GM12892 (cell line): ENCODE results near the gene BRINP2.

ENCODE experiments used
- DNase-seq: peaks from one replicate; pipeline ENCODE4 v3.0.0; 2011; ENCODE audit not compliant: insufficient read length
- FAIRE-seq: peaks from 2 replicates; lab custom pipeline; 2011; peaks lifted over from hg19 to GRCh38; lab: Jason Lieb, UNC
- POLR2A ChIP-seq: IDR thresholded peaks from 2 replicates; pipeline ENCODE4 v1.6.1; 2011; ENCODE audit warnings: low read depth, low read length, control low read depth
- POLR2AphosphoS5 ChIP-seq: IDR thresholded peaks from 2 replicates; pipeline ENCODE4 v1.6.1; 2011; ENCODE audit warnings: low read depth, low read length, control low read depth
- TAF1 ChIP-seq: IDR thresholded peaks from 2 replicates; pipeline ENCODE4 v1.6.1; 2011; ENCODE audit warnings: low read depth, mild to moderate bottlenecking, control low read depth, low read length, borderline replicate concordance

The BRINP2 gene

GRCh38 chr1:177135250-177135649, 35.5 kb upstream of the BRINP2 start:
- DNase-seq (no peak), FAIRE-seq (no peak)
- TF ChIP-seq POLR2AphosphoS5 (no peak), POLR2A (no peak), TAF1 (no peak)

DNA sequence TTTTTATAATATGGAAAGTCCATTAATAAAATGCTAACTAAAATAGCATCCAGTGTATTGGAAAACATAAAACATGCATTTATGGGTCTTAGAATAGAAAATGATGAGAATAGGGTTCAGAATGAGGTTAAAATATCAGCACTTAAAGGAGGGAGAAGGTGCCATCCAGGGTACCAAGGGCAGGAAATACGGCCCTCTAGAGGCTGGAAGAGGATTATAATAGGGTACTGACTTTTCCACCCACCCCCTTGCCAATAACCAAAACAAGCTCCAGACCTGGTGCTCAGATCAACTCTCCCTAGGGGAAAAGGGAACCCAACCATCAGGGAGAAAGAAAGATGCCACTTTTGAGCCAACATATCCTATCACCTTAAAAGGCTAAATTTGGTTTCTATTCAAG, 32.9 kb upstream of the BRINP2 start:
- FAIRE-seq (no peak), DNase-seq (no peak)
- TF ChIP-seq POLR2A, result no peak
- TF ChIP-seq TAF1, result no peak
- TF ChIP-seq POLR2AphosphoS5, result no peak

DNA sequence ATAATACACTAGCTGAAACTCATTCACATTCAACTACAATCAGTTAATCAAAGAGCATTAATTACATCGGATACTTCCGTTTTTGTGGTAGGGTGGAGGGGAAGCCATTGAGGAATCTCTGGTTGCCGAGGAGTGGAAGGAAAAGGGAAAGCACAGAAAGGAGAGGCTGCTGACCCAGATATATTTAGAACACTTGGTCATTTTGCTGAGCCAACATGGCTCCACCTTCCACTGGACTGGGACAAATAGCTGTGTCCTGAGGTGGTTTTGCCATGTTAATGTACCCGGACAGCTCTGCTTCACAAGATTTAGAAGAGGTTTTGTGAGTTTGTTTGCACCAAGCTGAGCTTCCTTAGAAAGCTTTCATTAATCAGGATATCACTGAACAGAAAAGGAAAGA, 32.4 kb upstream of the BRINP2 start:
- DNase-seq (no peak), FAIRE-seq (no peak)
- no peak for TF ChIP-seq POLR2AphosphoS5
- TF ChIP-seq POLR2A, result no peak
- no peak for TF ChIP-seq TAF1

GRCh38 chr1:177142010-177142409, 28.7 kb upstream of the BRINP2 start:
- FAIRE-seq, result no peak
- TF ChIP-seq POLR2AphosphoS5 (no peak), POLR2A (no peak), TAF1 (no peak)

DNA sequence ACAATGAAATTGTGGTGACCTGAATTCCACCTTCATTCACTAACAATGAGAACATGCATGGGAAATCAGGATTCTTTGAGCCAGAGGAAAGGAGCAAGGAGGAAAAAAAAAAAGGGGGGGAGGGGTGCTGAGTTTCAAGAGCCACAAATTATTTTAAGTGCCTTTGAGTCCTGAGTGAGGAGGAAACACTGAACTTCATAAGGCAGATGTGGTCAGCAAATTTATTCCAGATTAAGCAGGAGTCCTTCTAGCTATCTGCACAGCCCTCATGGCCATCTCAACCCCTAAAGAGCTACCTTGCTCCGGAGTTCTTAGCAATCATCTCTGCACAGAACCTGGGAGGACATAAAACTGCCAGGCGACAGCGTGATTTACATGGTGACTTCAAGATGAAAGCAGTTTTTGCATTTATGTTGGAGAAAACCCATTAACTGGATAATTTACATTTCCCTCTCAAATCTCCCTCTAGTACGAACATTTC, 27.9 kb upstream of the BRINP2 start:
- no peak for TF ChIP-seq POLR2AphosphoS5
- no peak for TF ChIP-seq TAF1
- TF ChIP-seq POLR2A, result no peak
- DNase-seq, result no peak
- no peak for FAIRE-seq

More at GRCh38 chr1:177142010-177142409, 28.7 kb upstream of the BRINP2 start:
- DNase-seq, result no peak

GRCh38 chr1:177145106-177146070, 25.4 kb upstream of the BRINP2 start:
- TF ChIP-seq TAF1, result no peak
- TF ChIP-seq POLR2AphosphoS5, result no peak
- TF ChIP-seq POLR2A, result no peak
- DNase-seq, result no peak
- FAIRE-seq, result no peak

DNA sequence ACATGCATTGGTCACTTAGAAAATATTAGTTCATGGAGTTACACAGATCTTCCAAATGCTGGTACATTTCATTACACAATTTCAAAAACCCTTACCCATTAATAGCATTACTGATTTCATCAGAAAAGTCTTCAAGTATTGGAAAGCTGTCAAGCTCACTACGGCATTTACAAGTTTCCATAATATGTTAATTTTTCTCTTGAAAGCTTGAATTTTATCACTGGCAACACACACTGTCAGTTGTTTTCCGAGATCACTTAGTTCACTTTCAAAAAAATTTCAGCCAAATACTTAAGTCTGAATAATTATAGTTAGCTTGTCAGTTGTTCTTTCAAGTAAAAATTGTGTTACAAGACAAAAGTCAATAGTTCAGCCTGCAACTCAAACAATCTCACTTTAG, 24.3 kb upstream of the BRINP2 start:
- DNase-seq (no peak), FAIRE-seq (no peak)
- TF ChIP-seq TAF1 (no peak), POLR2A (no peak), POLR2AphosphoS5 (no peak)

- TF ChIP-seq POLR2A (no peak), POLR2AphosphoS5 (no peak), TAF1 (no peak)
- no peak for FAIRE-seq
- no peak for DNase-seq
These were observed 8.5 kb upstream of the BRINP2 start for GRCh38 chr1:177162243-177162642.

DNA sequence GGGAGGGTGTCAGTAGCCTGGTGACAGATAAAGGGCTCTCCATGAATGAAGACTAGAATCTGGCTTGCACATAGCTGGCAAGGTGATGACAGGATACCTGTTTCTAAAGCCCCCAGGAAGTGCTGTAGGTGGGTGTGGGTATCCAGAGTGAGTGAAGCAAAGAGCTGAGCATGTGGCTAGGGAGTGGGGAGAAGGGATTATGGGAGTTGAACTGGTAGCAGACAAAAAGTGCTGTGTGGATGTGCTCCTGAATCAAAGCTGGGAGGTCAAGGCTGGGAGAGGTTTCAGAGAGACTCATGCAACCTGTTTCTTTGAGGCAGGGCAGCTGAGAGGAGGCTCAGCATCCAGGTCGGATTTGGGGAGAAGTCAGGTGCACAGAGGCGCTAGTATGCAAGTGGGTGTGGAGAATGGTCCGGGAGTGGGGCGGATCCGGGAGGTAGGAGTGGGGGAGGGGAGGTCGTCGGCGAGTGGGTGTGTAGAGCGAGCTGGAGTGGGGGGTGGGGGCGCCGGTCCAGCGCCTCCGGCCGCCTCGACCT, 6.8 kb upstream of the BRINP2 start:
- DNase-seq (no peak), FAIRE-seq (no peak)
- TF ChIP-seq POLR2AphosphoS5, result no peak
- TF ChIP-seq POLR2A, result no peak
- no peak for TF ChIP-seq TAF1

DNA sequence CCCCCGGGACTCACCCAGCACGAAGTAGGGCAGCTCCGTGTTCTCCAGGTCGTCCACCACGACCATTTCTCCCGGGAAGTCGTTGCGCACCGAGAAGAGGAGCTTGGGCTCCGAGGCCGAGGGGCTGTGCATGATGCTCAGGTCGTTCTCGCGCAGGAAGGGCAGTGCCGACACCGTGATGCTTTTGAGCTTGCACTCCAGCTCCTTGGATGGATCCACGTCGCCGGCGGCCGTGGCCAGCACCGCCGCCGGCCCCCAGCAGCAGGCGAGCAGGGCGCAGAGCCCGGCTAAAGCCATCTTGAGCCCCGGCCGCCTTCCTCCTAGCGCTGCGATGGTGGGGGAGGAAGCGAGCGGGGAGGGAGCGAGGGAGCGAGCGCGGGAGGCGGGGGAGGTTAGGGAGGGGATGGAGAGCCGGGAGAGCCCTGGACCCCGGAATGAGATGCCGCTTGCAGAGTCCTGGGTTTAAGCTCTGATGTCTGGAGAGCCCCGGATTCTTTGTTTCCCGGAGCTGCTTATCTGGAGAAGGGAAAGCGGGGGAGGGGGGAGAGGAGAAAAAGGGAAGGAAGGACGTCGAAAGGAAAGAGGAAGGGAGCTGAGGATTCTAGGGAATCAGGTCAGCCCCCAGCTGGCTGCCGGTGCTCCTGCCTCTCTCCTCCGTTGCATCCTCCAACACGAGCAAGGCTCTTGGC, 6.2 kb upstream of the BRINP2 start, which contains the start of gene ASTN1:
TSS of gene ASTN1 (minus strand) at position 333 of the 689 bp plus-strand sequence. CDS start at position 297, 36 bp downstream.
- no peak for DNase-seq
- no peak for FAIRE-seq
- TF ChIP-seq POLR2A, result no peak
- TF ChIP-seq POLR2AphosphoS5, result no peak
- no peak for TF ChIP-seq TAF1

DNA sequence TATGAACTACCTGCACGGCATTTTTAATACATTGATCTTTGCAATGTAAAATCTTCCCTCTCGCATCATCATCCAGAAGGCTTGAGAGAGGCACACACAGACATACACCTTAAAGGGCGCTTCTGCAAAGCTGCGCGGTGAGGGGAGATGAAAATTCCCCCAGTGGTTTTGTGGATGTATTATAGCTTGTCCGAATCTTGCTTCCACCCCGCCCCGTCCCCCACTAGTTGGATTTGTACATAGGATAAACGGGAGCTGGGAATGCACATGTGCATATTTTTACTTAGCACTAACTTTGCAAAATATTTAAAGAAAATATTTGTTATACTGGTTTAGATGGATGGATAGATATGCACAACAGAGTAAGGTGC, 5.7 kb upstream of the BRINP2 start:
- no peak for FAIRE-seq
- no peak for DNase-seq

More for the DNA sequence above, 5.7 kb upstream of the BRINP2 start:
- TF ChIP-seq POLR2A (no peak), TAF1 (no peak), POLR2AphosphoS5 (no peak)
